HepG2 (cell line): Measurements from ENCODE around the gene ZBTB7A. TPM values are rescaled to one million over a fixed set of nuclear protein-coding genes. Genes with fewer than 3 reads are reported as not detected.

Experiments used
- ARID2 ChIP-seq: sonication (generic); formaldehyde crosslinking; IDR thresholded peaks from 2 replicates; pipeline ENCODE4 v1.8.1; 2022; ENCODE audit warnings: mild to moderate bottlenecking, missing genetic modification reagents, borderline replicate concordance
- ERF ChIP-seq: IDR thresholded peaks from 2 replicates; pipeline ENCODE4 v1.6.1; 2018; ENCODE audit warnings: missing biosample characterization, missing genetic modification reagents
- FOSL2 ChIP-seq: sonication (generic); formaldehyde crosslinking; IDR thresholded peaks from 2 replicates; pipeline ENCODE4 v1.4.0; 2020; ENCODE audit warnings: missing genetic modification reagents
- GLMP ChIP-seq: sonication (generic); formaldehyde crosslinking; IDR thresholded peaks from 2 replicates; pipeline ENCODE4 v1.9.0; 2021; ENCODE audit warnings: missing genetic modification reagents, mild to moderate bottlenecking, borderline replicate concordance
- HMG20A ChIP-seq: IDR thresholded peaks from 2 replicates; pipeline ENCODE4 v1.6.1; 2016; ENCODE audit warnings: borderline replicate concordance
- ISX ChIP-seq: sonication (generic); formaldehyde crosslinking; conservative IDR thresholded peaks from 2 replicates; pipeline ENCODE4 v1.5.0; 2020; ENCODE audit warnings: missing genetic modification reagents
- MTERF4 ChIP-seq: sonication (generic); formaldehyde crosslinking; IDR thresholded peaks from 2 replicates; pipeline ENCODE4 v1.8.0; 2023; ENCODE audit warnings: mild to moderate bottlenecking, missing genetic modification reagents
- PLRG1 ChIP-seq: fragments of 450-650 bp; conservative IDR thresholded peaks from 2 replicates; pipeline ENCODE4 v1.6.1; 2016
- RARA ChIP-seq: IDR thresholded peaks from 2 replicates; pipeline ENCODE4 v1.6.1; 2016; ENCODE audit warnings: missing genetic modification reagents, missing compliant biosample characterization
- RFXAP ChIP-seq: sonication (generic); formaldehyde crosslinking; IDR thresholded peaks from 2 replicates; pipeline ENCODE4 v1.4.0; 2020; ENCODE audit warnings: missing genetic modification reagents, borderline replicate concordance
- SMARCC2 ChIP-seq: fragments of 450-650 bp; IDR thresholded peaks from 2 replicates; pipeline ENCODE4 v1.6.1; 2017; ENCODE audit warnings: antibody characterized with exemption, mild to moderate bottlenecking
- THRA ChIP-seq: sonication (generic); formaldehyde crosslinking; IDR thresholded peaks from 2 replicates; pipeline ENCODE4 v1.4.0; 2020; ENCODE audit warnings: missing genetic modification reagents, borderline replicate concordance
- U2AF2 ChIP-seq: fragments of 200-400 bp; formaldehyde crosslinking; IDR thresholded peaks from 2 replicates; pipeline ENCODE4 v1.6.1; 2017; ENCODE audit warnings: low read depth, mild to moderate bottlenecking, low read length
- ZFP62 ChIP-seq: sonication (generic); formaldehyde crosslinking; IDR thresholded peaks from 2 replicates; pipeline ENCODE4 v1.4.0; 2020; ENCODE audit warnings: missing genetic modification reagents
- ZNF382 ChIP-seq: sonication (generic); formaldehyde crosslinking; IDR thresholded peaks from 2 replicates; pipeline ENCODE4 v1.5.0; 2020; ENCODE audit warnings: missing genetic modification reagents, mild to moderate bottlenecking, borderline replicate concordance
- ZNF558 ChIP-seq: sonication (generic); formaldehyde crosslinking; IDR thresholded peaks from 2 replicates; pipeline ENCODE4 v1.9.0; 2022; ENCODE audit warnings: mild to moderate bottlenecking, missing genetic modification reagents, borderline replicate concordance
- ZNF644 ChIP-seq: IDR thresholded peaks from 2 replicates; pipeline ENCODE4 v1.6.1; 2016; ENCODE audit warnings: low read depth
- ZNF672 ChIP-seq: sonication (generic); formaldehyde crosslinking; IDR thresholded peaks from 2 replicates; pipeline ENCODE4 v1.8.1; 2022; ENCODE audit warnings: missing genetic modification reagents
- ZNF788 ChIP-seq: sonication (generic); formaldehyde crosslinking; IDR thresholded peaks from 2 replicates; pipeline ENCODE4 v1.5.0; 2020; ENCODE audit warnings: mild to moderate bottlenecking, missing genetic modification reagents, borderline replicate concordance
- polyA plus RNA-seq, 8 experiments: library from polyadenylated mRNA; depleted of rRNA in 3 of 8; stranded (reverse) in 7 of 8; unstranded in 1 of 8; fragments of >200 nt; fragmentation: Illumina TruSeq in 4 of 8; extraction: Trizol in 4 of 8; gene quantifications; 2 replicates each; pipeline versions ENCODE4 v1.2.1 to v1.2.3, GENCODE V29; 2011 to 2016; ENCODE audit warnings: low read depth in 4 of 8, missing spikeins in 1 of 8, mixed read lengths in 1 of 8; ENCODE audit not compliant: insufficient read depth in 1 of 8
- total RNA-seq, 5 experiments: library from RNA; depleted of rRNA; stranded (reverse); fragments of >200 nt; fragmentation: Illumina TruSeq; extraction: Trizol; gene quantifications; 2 replicates each; pipeline ENCODE4 v1.2.3, GENCODE V29; 2016; ENCODE audit warnings: low read depth in 1 of 5
- TF ChIP-seq, protein P1 (sequence below): sonication (generic); formaldehyde crosslinking; IDR thresholded peaks from 2 replicates; pipeline ENCODE4 v1.4.0; 2020; ENCODE audit warnings: missing genetic modification reagents
- TF ChIP-seq, protein P2 (sequence below): sonication (generic); formaldehyde crosslinking; IDR thresholded peaks from 2 replicates; pipeline ENCODE4 v1.9.0; 2021; ENCODE audit warnings: missing genetic modification reagents, borderline replicate concordance
- TF ChIP-seq, protein P3 (sequence below): sonication (generic); formaldehyde crosslinking; IDR thresholded peaks from 2 replicates; pipeline ENCODE4 v1.5.1; 2020; ENCODE audit warnings: missing genetic modification reagents, mild to moderate bottlenecking, borderline replicate concordance

The ZBTB7A gene
- total and polyA plus RNA-seq, 2 of the 13 experiments (the other 11 are each of a cell fraction or from before 2014, with no cell fraction given): 3.6 to 4.0 TPM

DNA sequence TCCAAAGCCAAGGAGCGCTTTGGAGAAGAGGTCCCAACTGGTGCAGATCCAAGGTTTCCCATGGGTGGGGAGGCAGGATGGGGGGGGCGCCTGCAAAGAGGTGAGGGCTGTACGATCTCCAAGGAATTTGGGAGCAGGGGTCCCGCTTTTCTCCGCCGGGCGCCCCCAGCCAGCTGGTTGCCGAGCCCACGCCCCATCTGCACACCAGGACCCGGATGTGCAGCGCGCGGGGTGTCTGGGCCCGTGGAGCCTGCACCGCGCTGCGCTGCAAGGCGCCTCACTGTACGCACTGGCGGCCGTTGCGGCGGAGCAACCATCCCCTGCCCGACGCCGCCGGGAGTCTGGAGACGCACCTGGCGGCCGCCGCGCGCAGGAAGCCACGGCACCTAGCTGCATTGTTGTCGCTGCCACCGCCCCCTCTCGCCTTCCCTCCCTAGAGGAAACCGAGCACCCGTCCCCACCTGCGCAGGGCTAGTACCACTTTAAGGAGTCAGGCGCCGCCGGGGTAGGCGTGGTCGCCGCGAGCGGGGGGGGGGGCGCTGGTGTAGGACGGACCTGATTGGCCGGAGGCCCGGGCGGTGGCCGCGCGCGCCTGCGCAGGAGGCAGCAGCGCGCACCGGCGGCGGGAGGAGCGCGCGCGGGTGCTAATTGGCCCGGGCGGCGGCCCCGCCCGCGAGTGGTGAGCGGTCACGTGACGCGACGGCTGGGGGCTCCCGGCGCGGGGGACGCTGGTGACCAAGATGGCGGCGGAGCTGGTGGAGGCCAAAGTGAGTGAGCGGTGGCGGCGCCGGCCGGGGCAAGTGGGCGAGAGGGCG, 59.5 kb downstream of the ZBTB7A start, which contains the start of gene PIAS4 (continued):
- no peak for TF ChIP-seq HMG20A
- TF ChIP-seq ISX (CRISPR knock-in tag): no peak
- TF ChIP-seq GLMP: no peak
- no peak; the same call in 1 of the 2 replicates for TF ChIP-seq FOSL2 (CRISPR knock-in tag)
- no peak for TF ChIP-seq PLRG1
- TF ChIP-seq RFXAP: 0 out of 2 replicates have a peak, but pooled peaks have one; percentile 64
- no peak for TF ChIP-seq ZNF672 (CRISPR knock-in tag)
- TF ChIP-seq U2AF2: no peak
- TF ChIP-seq ZFP62: no peak
- TF ChIP-seq ERF (CRISPR knock-in tag): peak; percentile 88
- TF ChIP-seq ZNF644: no peak
- no peak; the same call in 1 of the 2 replicates for TF ChIP-seq MTERF4 (CRISPR knock-in tag)
- peak; percentile 82; the same call in 1 of the 2 replicates for TF ChIP-seq ZNF558 (CRISPR knock-in tag)
- TF ChIP-seq SMARCC2: no peak
- TF ChIP-seq, protein P1, sequence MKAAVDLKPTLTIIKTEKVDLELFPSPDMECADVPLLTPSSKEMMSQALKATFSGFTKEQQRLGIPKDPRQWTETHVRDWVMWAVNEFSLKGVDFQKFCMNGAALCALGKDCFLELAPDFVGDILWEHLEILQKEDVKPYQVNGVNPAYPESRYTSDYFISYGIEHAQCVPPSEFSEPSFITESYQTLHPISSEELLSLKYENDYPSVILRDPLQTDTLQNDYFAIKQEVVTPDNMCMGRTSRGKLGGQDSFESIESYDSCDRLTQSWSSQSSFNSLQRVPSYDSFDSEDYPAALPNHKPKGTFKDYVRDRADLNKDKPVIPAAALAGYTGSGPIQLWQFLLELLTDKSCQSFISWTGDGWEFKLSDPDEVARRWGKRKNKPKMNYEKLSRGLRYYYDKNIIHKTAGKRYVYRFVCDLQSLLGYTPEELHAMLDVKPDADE: peak; percentile 46; the same call in 1 of the 2 replicates
- no peak for TF ChIP-seq ZNF382
- TF ChIP-seq ARID2 (CRISPR knock-in tag): no peak
- TF ChIP-seq, protein P2, sequence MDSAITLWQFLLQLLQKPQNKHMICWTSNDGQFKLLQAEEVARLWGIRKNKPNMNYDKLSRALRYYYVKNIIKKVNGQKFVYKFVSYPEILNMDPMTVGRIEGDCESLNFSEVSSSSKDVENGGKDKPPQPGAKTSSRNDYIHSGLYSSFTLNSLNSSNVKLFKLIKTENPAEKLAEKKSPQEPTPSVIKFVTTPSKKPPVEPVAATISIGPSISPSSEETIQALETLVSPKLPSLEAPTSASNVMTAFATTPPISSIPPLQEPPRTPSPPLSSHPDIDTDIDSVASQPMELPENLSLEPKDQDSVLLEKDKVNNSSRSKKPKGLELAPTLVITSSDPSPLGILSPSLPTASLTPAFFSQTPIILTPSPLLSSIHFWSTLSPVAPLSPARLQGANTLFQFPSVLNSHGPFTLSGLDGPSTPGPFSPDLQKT (CRISPR knock-in tag): no peak
- TF ChIP-seq, protein P3, sequence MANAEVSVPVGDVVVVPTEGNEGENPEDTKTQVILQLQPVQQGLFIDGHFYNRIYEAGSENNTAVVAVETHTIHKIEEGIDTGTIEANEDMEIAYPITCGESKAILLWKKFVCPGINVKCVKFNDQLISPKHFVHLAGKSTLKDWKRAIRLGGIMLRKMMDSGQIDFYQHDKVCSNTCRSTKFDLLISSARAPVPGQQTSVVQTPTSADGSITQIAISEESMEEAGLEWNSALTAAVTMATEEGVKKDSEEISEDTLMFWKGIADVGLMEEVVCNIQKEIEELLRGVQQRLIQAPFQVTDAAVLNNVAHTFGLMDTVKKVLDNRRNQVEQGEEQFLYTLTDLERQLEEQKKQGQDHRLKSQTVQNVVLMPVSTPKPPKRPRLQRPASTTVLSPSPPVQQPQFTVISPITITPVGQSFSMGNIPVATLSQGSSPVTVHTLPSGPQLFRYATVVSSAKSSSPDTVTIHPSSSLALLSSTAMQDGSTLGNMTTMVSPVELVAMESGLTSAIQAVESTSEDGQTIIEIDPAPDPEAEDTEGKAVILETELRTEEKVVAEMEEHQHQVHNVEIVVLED (CRISPR knock-in tag): peak; percentile 83
- no peak for TF ChIP-seq RARA
- TF ChIP-seq ZNF788 (CRISPR knock-in tag): peak; percentile 83; the same call in 1 of the 2 replicates
- TF ChIP-seq THRA (CRISPR knock-in tag): peak; percentile 29; the same call in 1 of the 2 replicates
